Mucosa of rectum (tissue), 2 donors: Measurements from ENCODE around the gene ESYT1.
A peak's percentile ranks its signal among the peaks of the same experiment; 100 is the strongest.
"Not testable (repeated sequence)": the region's sequence is repeated elsewhere in the genome, so short reads cannot be mapped to it uniquely, and the experiment has no call there.

ENCODE experiments used
- H3K27ac ChIP-seq, 2 donors: one replicate each; pipeline ENCODE4 v1.7.0; 2013; ENCODE audit warnings: inconsistent platforms in 2 of 2, low read depth in 2 of 2, low read length in 2 of 2
- H3K27me3 ChIP-seq, 2 donors: one replicate each; pipeline ENCODE4 v1.7.0; 2013; ENCODE audit warnings: low read length in 2 of 2; ENCODE audit not compliant: control insufficient read depth in 2 of 2, insufficient read depth in 2 of 2
- H3K36me3 ChIP-seq, 2 donors: one replicate each; pipeline ENCODE4 v1.7.0; 2013; ENCODE audit warnings: low read length in 2 of 2; ENCODE audit not compliant: control insufficient read depth in 2 of 2, insufficient read depth in 2 of 2
- H3K4me1 ChIP-seq, 2 donors: one replicate each; pipeline ENCODE4 v1.7.0; 2013; ENCODE audit warnings: low read length in 2 of 2, mild to moderate bottlenecking in 1 of 2; ENCODE audit not compliant: control insufficient read depth in 2 of 2, insufficient read depth in 2 of 2
- H3K4me3 ChIP-seq, 2 donors: one replicate each; pipeline ENCODE4 v1.7.0; 2013; ENCODE audit warnings: low read length in 2 of 2
- H3K9ac ChIP-seq, 2 donors: one replicate each; pipeline ENCODE4 v1.7.0; 2013; ENCODE audit warnings: low read length in 2 of 2, low read depth in 1 of 2, mild to moderate bottlenecking in 1 of 2
- H3K9me3 ChIP-seq, 2 donors: one replicate each; pipeline ENCODE4 v1.7.0; 2013; ENCODE audit warnings: low read length in 2 of 2; ENCODE audit not compliant: control insufficient read depth in 2 of 2
- donor health status: healthy.
- donor health status: Normal muscosa, but diverticular disease.

The ESYT1 gene

GRCh38 chr12:56154818-56155217, 26.8 kb downstream of the ESYT1 start:
- H3K4me3 ChIP-seq: no peak overlapping the region
- H3K36me3 ChIP-seq: peaks cover 2 to 6% of the 10 kb centered on the region in 2 donors
- no peak overlapping the region for H3K27ac ChIP-seq
- H3K27me3 ChIP-seq: no peaks in the 10 kb centered on the region
- no peak overlapping the region for H3K9ac ChIP-seq
- no peaks in the 10 kb centered on the region for H3K9me3 ChIP-seq
- H3K4me1 ChIP-seq: peaks cover 19 to 26% of the 10 kb centered on the region in 2 donors

- Histone ChIP-seq H3K27me3 (no peaks in the 10 kb centered on the region), H3K27ac (no peak overlapping the region), H3K9me3 (no peaks in the 10 kb centered on the region), H3K9ac (no peak overlapping the region), H3K4me3 (no peak overlapping the region), H3K4me1 (peaks cover 24 to 31% of the 10 kb centered on the region in 2 donors), H3K36me3 (peaks cover 7 to 11% of the 10 kb centered on the region in 2 donors)
Measured at GRCh38 chr12:56155256-56155845, 27.3 kb downstream of the ESYT1 start.

- Histone ChIP-seq H3K9ac (peak overlapping the region; percentile 78 to 93), H3K4me1 (peaks cover 31 to 32% of the 10 kb centered on the region in 2 donors), H3K4me3 (peak overlapping the region; percentile 57 to 99), H3K27ac (peak overlapping the region in 1 of 2 donors; percentile 99), H3K36me3 (peaks cover 20 to 24% of the 10 kb centered on the region in 2 donors)
- not testable (repeated sequence) for H3K27me3 ChIP-seq, H3K9me3 ChIP-seq
Measured at GRCh38 chr12:56156464-56157200, 28.6 kb downstream of the ESYT1 start.

GRCh38 chr12:56157201-56158028, 29.3 kb downstream of the ESYT1 start:
- Histone ChIP-seq H3K4me1 (peaks cover 29 to 30% of the 10 kb centered on the region in 2 donors), H3K27ac (peak overlapping the region; percentile 97 to 99), H3K27me3 (no peaks in the 10 kb centered on the region), H3K4me3 (peak overlapping the region; percentile 57 to 99), H3K9ac (peak overlapping the region; percentile 78 to 93), H3K9me3 (no peaks in the 10 kb centered on the region), H3K36me3 (peaks cover 26 to 30% of the 10 kb centered on the region in 2 donors)

- peaks cover 21 to 25% of the 10 kb centered on the region in 2 donors for H3K4me1 ChIP-seq
- peak within 1 kb of the TSS; percentile 99 to 100 for H3K9ac ChIP-seq
- H3K36me3 ChIP-seq: peaks cover 34 to 39% of the 10 kb centered on the region in 2 donors
- peak within 1 kb of the TSS; percentile 88 to 99 for H3K4me3 ChIP-seq
- H3K27me3 ChIP-seq: no peaks in the 10 kb centered on the region
- H3K27ac ChIP-seq: peak within 1 kb of the TSS; percentile 97 to 99
- H3K9me3 ChIP-seq: no peaks in the 10 kb centered on the region
Measured at GRCh38 chr12:56158029-56158925, 30.2 kb downstream of the ESYT1 start, which contains the start of gene MYL6. MYL6 (plus strand) TSS chr12:56158359; CDS start chr12:56158402, 43 bp downstream.

- Histone ChIP-seq H3K9me3 (no peaks in the 10 kb centered on the region), H3K27me3 (no peaks in the 10 kb centered on the region), H3K27ac (peak overlapping the region; percentile 97 to 99), H3K9ac (peak overlapping the region; percentile 99 to 100), H3K4me1 (peaks cover 20 to 25% of the 10 kb centered on the region in 2 donors), H3K36me3 (peaks cover 41 to 46% of the 10 kb centered on the region in 2 donors), H3K4me3 (peak overlapping the region; percentile 88 to 99)
Measured at GRCh38 chr12:56158926-56159461, 30.9 kb downstream of the ESYT1 start.

GRCh38 chr12:56159482-56160192, 31.6 kb downstream of the ESYT1 start:
- peaks cover 20 to 25% of the 10 kb centered on the region in 2 donors for H3K4me1 ChIP-seq
- H3K36me3 ChIP-seq: peaks cover 45 to 51% of the 10 kb centered on the region in 2 donors
- H3K9ac ChIP-seq: peak overlapping the region; percentile 99 to 100
- H3K4me3 ChIP-seq: peak overlapping the region; percentile 88 to 99
- H3K9me3 ChIP-seq: no peaks in the 10 kb centered on the region
- H3K27ac ChIP-seq: peak overlapping the region; percentile 97 to 99
- no peaks in the 10 kb centered on the region for H3K27me3 ChIP-seq

GRCh38 chr12:56160193-56160763, 32.2 kb downstream of the ESYT1 start:
- Histone ChIP-seq H3K4me3 (peak overlapping the region; percentile 88 to 99), H3K4me1 (peaks cover 20 to 25% of the 10 kb centered on the region in 2 donors), H3K36me3 (peaks cover 49 to 52% of the 10 kb centered on the region in 2 donors), H3K27ac (peak overlapping the region; percentile 97 to 99), H3K9me3 (no peaks in the 10 kb centered on the region), H3K9ac (peak overlapping the region; percentile 99 to 100), H3K27me3 (no peaks in the 10 kb centered on the region)
